GM19099 (cell line): ENCODE results near the gene CDC20.

ENCODE experiments used
- POLR2A ChIP-seq: IDR thresholded peaks from 3 replicates; pipeline ENCODE4 v1.6.1; 2011; ENCODE audit warnings: low read depth; ENCODE audit not compliant: insufficient read length; ENCODE audit errors: extremely low read depth

CDC20 gene

GRCh38 chr1:43365678-43366077 is 6.9 kb downstream of the CDC20 start:
- no peak for TF ChIP-seq POLR2A

DNA sequence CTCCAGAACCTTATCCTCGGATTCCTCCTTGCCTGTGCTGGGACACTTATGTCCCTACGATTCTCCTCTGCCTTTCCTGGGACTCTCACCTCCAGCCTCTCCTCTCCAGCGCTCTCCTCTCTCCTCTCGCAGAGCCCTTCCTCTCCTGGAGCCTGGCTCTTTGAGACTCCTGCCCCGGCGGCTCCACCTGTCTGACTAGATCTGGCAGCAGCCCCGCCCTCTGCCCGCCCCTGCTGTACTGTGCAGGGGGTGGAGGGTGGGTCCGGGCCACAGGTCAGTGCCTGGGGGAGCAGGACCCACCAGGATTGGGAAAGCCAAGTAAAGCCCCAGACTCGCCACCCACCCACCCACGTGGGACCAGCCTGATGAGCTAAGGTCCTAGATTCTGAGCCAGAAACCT is 7.4 kb downstream of the CDC20 start:
- TF ChIP-seq POLR2A: no peak

DNA sequence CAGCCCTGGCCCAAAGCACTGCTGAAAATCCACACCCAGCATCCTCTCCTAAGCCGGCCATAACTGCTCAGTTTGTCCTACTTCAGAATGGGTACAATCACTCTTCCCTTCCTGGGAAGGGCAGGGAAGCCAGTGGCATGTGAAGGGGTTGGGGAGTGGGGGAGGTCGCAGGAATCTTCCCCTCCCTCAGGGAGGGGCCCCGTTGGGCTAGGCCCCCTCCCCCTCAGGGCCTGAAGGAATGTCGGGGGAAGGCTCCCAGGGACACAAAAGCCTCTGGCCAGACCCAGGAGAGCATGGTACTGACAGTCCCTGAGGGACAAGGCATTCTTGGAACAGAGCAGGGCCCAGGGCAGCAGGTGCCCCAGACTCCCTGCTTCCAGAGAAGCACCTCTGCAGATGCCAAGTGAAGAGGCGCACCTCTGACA is 7.8 kb downstream of the CDC20 start:
- no peak for TF ChIP-seq POLR2A

GRCh38 chr1:43367026-43367903 is 8.5 kb downstream of the CDC20 start:
- no peak for TF ChIP-seq POLR2A

DNA sequence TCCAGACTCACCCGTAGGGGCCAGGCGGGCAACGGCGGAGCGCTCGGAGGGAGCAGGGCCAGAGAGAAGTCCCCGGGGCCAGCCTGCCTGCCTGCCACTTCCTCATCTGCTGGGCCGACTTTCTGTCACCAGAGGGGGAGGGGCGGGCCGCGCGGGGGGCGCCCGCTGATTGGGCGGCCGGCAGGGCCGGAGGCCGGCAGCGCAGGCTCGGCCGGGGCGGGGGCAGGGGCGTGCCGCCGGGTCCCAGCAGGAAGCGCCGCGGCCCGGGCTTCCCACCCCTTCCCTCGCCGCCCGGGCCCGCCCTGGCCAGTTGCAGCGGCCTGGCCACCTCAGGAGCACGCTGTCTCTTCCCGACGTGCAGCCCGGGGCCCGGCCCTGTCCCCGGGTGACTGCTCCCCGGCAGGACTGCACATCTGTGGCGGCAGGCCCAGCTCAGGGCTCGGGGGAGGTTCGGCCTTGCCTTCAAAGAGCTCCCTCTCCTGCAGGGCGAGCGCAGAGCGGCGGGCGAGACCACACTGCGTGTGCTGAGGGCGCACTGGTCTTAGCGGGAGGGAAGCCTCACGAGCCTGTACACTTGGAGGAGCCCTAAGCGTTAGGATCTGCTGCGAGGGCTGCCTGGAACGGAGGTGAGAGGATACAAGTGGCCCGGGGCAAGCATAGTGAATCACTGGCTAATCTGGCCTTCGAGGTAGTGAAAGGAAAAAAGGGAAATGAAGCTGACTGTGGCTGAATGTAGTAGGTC is 9.3 kb downstream of the CDC20 start, which contains the start of gene ELOVL1:
TSS of gene ELOVL1 (minus strand) at position 108 of the 742 bp plus-strand sequence. CDS start 2,402 bp downstream, outside the sequence.
- peak; percentile 94 for TF ChIP-seq POLR2A

- TF ChIP-seq POLR2A: no peak
Measured at GRCh38 chr1:43368646-43369020, 9.9 kb downstream of the CDC20 start.

GRCh38 chr1:43370564-43370963 is 11.8 kb downstream of the CDC20 start:
- no peak for TF ChIP-seq POLR2A

- no peak for TF ChIP-seq POLR2A
Measured at GRCh38 chr1:43372172-43372571, 13.4 kb downstream of the CDC20 start.

DNA sequence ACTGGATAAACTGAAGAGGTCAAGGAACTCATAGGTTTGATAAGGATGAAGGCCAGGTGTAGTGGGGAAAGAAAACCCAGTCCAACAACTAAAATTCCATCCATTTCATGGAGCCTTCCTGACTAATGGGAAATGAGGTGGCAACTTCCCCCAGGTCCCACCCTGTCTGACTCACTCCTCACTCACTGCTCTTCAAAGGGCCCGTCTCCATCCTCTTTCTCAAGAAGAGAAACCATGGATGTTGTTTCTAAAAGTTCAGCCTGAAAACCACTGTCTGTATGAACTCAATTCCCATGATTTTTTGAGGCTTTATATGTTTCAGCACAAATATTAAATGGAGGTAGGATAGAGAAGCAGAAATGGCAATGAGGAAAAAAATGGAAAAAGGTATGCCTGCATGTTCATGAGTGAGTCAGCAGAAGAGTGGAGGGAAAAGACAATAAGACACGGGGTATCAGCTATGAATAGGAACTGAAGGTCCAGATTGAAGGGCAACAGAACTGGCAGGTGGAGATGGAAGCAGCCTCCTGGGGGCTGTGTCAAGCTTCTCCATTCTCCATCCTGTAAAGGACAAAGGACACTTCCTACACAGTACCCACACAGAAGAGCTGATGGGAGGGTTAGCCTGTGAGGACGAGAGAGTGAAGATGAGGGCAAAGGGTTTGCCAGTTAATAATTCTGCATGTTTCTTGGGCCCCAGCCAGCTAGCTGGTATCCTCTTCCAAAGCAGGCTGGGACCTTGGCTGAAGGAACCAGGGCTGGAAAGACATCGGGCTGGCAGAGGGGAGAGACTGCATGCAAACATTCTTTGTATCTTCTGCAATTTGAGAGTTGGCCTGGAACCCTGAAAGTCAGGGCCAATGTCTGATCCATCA is 14.5 kb downstream of the CDC20 start:
- TF ChIP-seq POLR2A: no peak

GRCh38 chr1:43376723-43377235 is 18.0 kb downstream of the CDC20 start:
- no peak for TF ChIP-seq POLR2A

DNA sequence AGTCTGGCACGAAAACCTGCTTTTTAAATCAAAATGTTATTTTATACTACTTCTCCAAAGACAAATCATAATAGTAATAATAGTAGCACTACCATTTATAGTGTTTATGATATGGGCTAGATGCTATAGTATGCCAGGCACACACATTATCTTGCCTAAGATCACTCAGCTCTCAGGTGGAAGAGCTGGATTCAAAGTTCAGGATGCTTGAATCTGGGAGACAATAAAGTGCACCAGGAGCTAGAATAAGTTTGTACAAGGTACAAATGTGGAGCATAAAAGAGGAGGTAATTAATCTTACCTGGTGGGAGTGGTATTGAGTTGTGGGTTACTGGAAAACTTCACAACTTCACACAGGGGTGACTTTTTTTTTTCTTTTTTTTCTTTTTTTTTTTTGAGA is 19.1 kb downstream of the CDC20 start:
- no peak for TF ChIP-seq POLR2A

DNA sequence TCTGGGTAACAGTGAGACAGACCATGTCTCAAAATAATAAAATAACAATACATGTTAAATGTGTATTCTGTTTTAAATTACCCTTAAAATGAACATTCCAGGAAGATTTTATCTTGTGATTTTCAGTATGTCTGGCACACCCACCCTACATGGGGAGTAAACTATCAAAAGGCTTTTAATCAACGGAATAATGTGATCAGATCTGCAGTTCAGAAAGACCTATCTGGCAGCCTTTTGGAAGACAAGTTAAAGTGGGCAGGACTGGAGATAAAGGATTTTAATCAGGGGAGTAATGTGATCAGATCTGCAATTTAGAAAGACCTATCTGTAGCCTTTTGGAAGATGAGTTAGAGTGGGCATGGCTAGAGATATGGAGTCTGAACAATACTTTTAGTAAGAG is 20.7 kb downstream of the CDC20 start:
- TF ChIP-seq POLR2A: no peak

DNA sequence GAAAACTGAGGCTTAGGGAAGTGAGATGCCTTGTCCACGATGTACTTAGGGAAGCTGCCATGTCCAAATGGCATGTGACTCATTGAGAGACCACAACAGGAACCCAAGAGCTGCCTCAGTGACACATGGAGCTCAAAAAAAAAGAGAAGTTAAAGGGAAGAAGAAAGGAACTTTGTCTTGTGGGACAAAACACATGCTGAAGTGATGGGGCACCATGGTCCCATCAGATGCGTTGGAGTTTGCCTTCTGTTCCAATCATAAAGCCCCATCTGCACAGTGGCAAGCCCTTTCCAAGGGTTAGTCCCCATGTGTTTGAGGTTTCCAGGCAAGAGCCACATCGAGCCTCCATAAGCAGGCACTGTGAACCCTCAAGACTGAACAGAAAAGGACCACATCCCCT is 22.8 kb downstream of the CDC20 start:
- TF ChIP-seq POLR2A: no peak

DNA sequence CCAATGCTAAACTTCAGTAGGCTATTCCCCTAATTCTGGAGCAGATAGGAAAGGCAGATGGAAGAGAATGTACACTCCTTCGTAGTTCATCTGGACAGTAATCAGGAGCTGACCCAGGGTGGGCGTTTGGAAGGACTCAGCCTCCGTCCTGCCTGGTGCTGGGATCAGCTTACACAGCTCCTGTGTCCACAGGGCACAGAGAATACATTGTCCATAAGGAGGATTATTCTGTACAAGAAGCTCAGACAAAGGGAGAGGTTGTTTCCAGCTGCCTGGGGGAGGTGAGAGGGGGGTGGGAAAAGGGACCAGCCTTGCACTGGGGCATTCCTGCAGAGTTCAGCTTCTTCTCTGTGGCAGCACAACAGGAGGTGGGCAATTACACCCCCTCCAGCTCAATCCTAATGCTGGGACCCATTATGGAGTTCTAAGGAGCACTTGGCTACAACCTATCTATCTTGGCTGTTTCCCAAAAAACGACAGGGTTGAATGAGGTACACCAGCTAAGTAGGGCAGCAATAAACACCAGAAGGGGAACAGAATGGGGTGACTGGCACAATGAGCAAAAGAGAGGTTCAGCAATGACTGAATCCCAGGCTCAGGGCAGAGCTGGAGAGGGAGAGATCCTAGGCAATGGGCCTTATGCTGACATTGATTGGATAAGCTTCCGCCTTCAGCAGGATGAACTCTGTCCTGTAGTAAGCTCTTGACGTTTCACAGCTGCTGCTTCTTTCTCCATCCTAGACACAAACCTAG is 23.4 kb downstream of the CDC20 start:
- TF ChIP-seq POLR2A: no peak
